ENCODE results near the gene CHCHD5.

DNA sequence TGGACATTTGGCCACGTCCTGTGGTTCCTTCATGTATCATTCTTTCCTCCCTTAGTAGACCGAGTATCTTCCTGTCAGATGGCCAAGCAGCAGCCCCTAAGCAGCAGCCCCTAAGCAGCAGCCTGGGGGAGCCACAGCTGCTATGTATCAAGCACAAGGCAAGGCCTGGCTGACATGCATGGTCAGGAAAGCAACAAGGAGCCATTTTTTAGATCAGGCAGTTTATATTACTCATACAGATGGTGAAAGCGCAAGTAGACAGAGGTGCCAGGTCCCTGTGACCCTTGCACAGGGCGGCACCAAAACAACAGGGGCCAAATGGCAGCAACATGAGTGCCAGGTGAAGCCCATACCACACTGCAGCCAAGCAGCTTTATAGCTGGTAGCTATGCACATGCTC, 22.1 kb downstream of the CHCHD5 start:
- TF ChIP-seq CTCF (IDR thresholded peaks at IDR 0.05; ENCODE audit: low read length) (no peak), EZH2 (optimal IDR thresholded peaks at IDR 0.05; ENCODE audit: low read depth, low read length) (no peak), EZH2phosphoT487 (IDR thresholded peaks at IDR 0.05; ENCODE audit: low read length) (no peak)
